NCI-H524 (cell line): ENCODE measurements around the gene SHISA7.
"Not testable (repeated sequence)": the region's sequence is repeated elsewhere in the genome, so short reads cannot be mapped to it uniquely, and the experiment has no call there.

ENCODE experiments used
- DNase-seq, 2 experiments: peaks; one replicate each; lab custom pipeline; 2025; lab: John Stamatoyannopoulos, UW

Gene SHISA7

GRCh38 chr19:55446060-55446459 is 3.0 kb upstream of the SHISA7 start:
- DNase-seq = no peak

DNA sequence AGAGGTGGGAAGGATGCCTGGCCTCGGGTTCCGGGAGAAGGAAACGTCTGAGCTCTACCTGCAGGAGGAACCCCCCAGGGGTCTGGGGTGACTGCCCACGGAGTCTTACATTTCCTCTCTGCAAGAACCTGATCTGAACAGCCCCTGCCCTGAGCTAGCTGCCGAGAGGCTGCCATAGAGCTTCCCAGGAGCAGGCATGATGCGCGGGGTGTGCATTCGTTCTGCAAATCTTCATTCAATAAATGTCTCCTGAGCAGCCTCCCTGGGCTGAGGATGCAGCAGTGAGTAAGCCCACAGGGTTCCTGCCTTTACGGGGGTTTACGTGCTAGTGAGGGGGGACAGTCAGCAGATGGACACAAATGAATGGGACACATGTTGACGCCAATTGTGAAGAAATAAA is 1.5 kb upstream of the SHISA7 start:
- DNase-seq = no peak

- DNase-seq = no peak
Observed at GRCh38 chr19:55443824-55444480, 852 bp upstream of the SHISA7 start.

DNA sequence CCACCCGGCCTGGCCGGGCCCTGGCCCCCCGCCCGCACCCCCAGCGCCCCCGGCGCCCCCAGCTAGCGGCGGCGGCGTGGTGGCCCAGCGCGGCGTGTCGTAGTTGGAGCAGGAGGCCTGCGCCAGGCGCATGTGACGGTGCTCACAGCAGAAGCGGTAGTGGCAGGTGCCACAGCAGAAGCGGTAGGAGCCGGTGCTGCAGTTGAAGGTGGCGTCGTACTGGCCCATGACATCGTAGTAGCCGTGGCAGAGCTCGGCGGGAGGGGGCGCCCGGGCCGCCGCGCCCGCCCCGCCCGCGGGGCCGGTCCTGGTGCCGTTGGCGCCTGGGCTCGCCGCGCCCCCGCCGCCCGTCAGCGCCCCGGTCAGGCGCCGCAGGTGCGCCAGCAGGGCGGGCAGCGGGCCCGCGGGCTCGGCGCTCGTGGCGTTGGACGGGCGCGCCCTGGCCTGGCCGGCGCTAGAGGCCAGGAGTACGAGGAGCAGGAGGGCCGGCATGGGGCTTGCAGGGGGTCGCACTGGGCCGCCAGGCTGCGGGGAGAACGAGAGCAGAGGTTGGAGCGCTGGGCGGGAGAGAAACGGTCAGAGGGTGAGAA is 633 bp downstream of the SHISA7 start:
- peak in 1 of 2 experiments; percentile 40 for DNase-seq

GRCh38 chr19:55441692-55442321 is 1.3 kb downstream of the SHISA7 start:
- peak in 1 of 2 experiments; percentile 21 for DNase-seq

GRCh38 chr19:55441319-55441691 is 1.8 kb downstream of the SHISA7 start:
- DNase-seq = peak; percentile 33 to 63

- DNase-seq = no peak
Observed at GRCh38 chr19:55440411-55441105, 2.5 kb downstream of the SHISA7 start.

GRCh38 chr19:55439052-55439451 is 4.0 kb downstream of the SHISA7 start:
- no peak for DNase-seq

DNA sequence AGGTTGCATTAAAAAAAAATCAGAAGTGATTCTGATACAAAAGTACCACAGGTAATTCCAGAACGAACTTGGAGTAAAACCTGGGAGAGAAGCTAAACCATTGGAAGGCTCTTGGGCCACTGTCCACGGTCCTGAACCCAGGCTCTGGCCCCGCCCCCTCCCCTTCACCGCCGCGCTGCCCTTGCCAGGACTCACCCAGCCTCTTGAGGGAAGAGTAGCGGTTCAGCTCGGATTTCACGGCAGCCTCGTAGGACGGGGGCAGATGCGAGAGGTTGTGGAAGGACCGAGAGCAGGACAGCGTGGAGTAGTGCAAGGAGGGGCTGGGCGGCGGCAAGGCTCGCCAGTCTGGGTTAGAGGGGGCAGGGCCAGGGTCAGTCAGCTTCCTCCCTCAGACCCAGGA is 5.7 kb downstream of the SHISA7 start:
- DNase-seq = peak in 1 of 2 experiments; percentile 42

GRCh38 chr19:55436847-55437246 is 6.3 kb downstream of the SHISA7 start:
- DNase-seq = no peak

DNA sequence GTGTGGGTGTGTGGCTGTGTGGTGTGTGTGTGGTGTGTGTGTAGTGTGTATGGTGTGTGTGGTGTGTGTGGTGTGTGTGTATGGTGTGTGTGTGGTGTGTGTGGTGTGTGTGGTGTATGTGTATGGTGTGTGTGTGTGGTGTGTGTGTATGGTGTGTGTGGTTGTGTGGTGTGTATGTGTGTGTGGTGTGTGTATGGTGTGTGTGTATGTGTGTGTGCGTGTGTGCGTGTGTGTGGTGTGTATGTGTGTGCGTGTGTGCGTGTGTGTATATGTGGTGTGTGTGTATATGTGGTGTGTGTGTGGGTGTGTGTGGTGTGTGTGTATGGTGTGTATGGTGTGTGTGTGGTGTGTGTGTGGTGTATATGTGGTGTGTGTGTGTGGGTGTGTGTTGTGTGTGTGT is 8.1 kb downstream of the SHISA7 start:
- DNase-seq = no peak

DNA sequence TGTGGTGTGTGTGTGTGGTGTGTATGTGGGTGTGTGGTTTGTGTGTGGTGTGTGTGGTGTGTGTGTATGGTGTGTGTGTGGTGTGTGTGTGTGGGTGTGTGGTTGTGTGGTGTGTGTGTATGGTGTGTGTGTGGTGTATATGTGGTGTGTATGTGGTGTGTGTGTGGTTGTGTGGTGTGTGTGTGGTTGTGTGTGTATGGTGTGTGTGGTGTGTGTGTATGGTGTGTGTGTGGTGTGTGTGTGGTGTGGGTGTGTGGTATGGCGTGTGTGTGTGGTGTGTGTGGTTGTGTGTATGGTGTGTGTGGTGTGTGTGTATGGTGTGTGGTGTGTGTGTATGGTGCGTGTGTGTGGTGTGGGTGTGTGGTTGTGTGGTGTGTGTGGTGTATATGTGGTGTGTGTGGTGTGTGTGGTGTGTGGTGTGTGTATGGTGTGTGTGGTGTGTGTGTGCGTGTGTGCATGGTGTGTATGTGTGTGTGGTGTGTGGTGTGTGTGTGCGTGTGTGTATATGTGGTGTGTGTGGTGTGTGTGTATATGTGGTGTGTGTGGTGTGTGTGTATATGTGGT is 8.7 kb downstream of the SHISA7 start:
- no peak for DNase-seq

DNA sequence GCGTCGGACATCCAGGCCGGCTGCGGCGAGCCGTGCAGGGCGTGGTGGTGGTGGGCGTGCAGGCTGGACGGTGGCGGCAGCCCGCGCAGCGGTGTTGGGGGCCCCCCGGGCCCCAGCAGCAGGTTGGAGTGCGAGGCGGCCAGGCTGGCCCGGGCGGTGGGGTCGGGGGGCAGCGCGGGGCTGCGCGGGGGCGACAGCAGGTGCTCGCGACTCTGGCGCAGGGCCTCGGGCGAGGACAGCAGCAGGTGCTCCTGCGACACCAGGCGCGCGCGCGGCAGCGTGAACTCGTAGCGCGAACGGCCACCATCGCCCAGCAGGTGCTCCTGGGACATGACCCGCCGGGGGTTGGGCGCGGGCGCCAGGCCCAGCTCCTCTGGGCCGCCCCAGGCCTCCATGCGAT is 9.8 kb downstream of the SHISA7 start:
- no peak for DNase-seq

DNA sequence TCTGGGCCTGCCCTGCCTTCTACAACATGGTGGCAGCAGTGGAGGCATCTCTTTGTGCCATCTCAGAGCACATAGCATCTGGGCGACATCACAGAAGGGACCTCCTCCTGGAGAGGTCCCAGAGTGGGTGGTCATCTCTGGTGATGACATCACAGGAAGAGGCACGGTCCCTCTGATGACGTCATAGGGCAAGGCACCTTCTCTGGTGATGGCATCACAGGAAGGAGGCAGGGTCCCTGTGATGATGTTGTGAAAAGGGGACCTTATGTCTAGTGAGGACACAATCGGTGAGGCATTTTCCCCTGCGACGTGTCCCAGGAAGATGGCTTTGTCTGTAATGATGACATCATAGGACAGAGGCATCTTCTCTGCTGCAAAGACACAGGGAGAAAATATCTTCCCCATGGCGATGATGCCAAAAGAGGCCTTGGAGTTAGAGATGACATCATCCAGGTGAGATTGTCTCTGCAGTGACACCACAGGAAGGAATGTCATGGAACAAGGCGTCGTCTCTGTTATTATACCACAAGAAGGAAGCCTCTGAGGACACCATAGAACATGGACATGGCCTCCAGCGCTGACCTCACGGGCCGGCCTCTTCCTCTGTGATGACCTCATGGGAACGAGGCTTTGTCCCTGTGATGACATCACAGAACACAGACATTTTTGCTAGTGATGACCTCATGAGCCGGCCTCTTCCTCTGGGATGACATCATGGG is 10.7 kb downstream of the SHISA7 start:
- no peak for DNase-seq

DNA sequence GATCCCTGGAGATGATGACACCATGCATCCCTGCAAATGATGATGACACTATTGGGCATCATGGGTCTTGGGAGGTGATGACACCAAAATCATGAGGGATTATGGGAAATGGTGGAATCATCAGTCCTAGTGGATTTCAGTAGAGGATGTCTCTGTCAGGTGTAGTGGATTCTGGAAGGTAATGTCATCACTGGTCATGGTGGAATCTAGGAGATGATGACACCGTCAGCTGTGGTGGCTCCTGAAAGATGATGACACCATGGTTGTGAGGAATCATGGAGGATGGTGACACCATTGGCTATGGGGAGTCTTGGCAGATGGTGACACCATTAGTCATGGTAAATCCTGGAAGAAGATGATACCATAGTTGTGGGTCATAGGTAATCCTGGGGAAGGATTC is 11.9 kb downstream of the SHISA7 start:
- no peak for DNase-seq

DNA sequence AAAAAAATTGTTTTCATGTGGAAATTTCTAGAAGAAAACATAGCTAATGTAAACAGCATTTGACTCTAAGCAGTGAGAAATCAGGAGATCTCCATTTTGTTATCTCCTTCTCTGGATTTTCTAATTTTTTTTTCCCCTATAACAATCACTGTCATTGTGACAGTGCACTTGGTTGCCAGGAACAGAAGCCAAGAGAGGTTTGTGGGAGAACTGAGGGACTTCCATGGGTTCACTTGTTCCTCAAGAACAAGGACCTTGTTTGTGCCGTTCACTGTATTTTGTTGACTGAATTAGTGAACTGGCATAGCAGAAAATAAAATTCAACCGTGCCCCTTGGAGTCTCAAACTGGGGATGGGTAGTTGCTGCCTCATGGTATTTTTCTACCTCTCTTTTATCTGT is 17.1 kb downstream of the SHISA7 start:
- no peak for DNase-seq

- no peak for DNase-seq
Observed at GRCh38 chr19:55424518-55424917, 18.6 kb downstream of the SHISA7 start.

DNA sequence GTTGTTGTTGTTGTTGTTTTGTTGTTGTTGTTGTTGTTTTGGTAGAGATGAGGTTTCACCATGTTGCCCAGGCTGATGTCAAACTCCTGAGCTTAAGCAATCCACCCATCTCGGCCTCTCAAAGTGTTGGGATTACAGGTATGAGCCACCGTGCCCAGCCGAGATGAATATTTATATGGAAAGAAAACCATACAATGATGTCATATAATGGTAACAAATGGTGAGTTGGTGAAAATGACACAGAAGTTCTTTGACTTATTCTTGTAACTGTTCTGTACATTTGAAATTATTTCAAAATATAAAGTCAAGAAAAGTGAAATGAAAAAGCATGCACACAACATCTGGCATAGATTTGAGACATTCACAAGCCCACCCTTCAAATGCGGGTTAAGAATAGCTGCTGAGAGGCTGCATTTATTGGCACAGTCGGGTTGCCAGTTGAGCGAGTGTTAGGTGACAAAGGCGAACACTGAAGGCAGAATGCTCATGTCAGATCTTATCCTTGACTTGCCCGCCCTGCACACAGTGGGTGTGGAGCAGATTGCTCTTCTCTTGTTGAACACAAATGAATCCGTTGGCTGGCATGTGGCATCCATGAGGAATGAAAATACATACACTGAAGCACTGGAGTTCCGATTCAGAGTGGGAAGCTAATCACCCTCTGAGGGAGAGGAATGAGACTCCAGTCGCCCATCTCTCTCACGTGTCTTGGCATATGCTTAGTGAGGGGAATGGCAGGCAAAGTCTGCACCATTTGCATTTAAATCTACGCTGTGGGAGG is 19.7 kb downstream of the SHISA7 start:
- peak in 1 of 2 experiments; percentile 12 for DNase-seq

DNA sequence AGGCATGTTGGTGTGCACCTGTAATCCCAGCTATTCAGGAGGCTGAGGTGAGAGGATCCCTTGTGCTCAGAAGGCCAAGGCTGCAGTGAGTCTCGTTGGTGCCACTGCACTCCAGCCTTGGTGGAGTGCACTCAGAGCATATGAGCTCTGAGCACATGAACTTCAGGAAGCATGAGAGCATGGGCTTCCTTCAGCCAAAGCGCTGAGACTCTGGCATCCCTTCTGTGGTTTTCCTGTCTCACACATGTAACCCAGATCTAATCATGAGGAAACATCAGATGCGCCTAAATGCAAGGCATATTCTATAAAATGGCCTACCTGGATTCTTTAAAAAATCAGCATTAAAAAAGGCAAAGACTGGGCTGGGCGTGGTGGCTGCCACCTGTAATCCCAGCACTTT is 21.8 kb downstream of the SHISA7 start:
- DNase-seq = not testable (repeated sequence)

GRCh38 chr19:55419624-55420236 is 23.4 kb downstream of the SHISA7 start:
- DNase-seq = no peak

- no peak for DNase-seq
Observed at GRCh38 chr19:55419103-55419502, 24.0 kb downstream of the SHISA7 start.
